NT2/D1 (cell line): Measurements from ENCODE around the gene KCNK15.
A peak's percentile ranks its signal among the peaks of the same experiment; 100 is the strongest.

Experiments
- DNase-seq: peaks from one replicate; pipeline ENCODE4 v3.0.0-alpha.2; 2011; ENCODE audit warnings: low read depth, low spot score
- H3K27me3 ChIP-seq: 2 replicates; pipeline ENCODE4 v1.6.0; 2011; ENCODE audit warnings: mild to moderate bottlenecking; ENCODE audit not compliant: insufficient read length, insufficient read depth
- H3K36me3 ChIP-seq: 2 replicates; pipeline ENCODE4 v1.6.1; 2011; ENCODE audit warnings: mild to moderate bottlenecking, low read length, mixed read lengths; ENCODE audit not compliant: insufficient read depth, insufficient read length
- H3K4me1 ChIP-seq: 2 replicates; pipeline ENCODE4 v1.5.1; 2011; ENCODE audit not compliant: insufficient read depth, insufficient read length
- H3K4me3 ChIP-seq: 2 replicates; pipeline ENCODE4 v1.5.1; 2011; ENCODE audit warnings: low read depth; ENCODE audit not compliant: insufficient read length
- H3K9ac ChIP-seq: 2 replicates; pipeline ENCODE4 v1.6.0; 2011; ENCODE audit warnings: low read depth; ENCODE audit not compliant: insufficient read length
- H3K9me3 ChIP-seq: 2 replicates; pipeline ENCODE4 v1.5.1; 2011; ENCODE audit warnings: mild to moderate bottlenecking, low read length; ENCODE audit not compliant: insufficient read depth
- SUZ12 ChIP-seq: IDR thresholded peaks from 2 replicates; pipeline ENCODE4 v1.6.1; 2011; ENCODE audit not compliant: insufficient read length, insufficient read depth; ENCODE audit errors: extremely low read depth
- YY1 ChIP-seq: IDR thresholded peaks from 2 replicates; pipeline ENCODE4 v1.6.1; 2011; ENCODE audit not compliant: insufficient read length, insufficient read depth
- ZNF274 ChIP-seq: IDR thresholded peaks from 2 replicates; pipeline ENCODE4 v1.6.1; 2011; ENCODE audit warnings: mild to moderate bottlenecking, low read depth, low read length

The KCNK15 gene

GRCh38 chr20:44736170-44737021 lies 9.3 kb upstream of the KCNK15 start:
- TF ChIP-seq SUZ12 (no peak), ZNF274 (no peak), YY1 (no peak)
- peaks cover 13% of the 10 kb centered on the region; the same call in 1 of the 2 replicates for H3K9me3 ChIP-seq
- no peaks in the 10 kb centered on the region for H3K36me3 ChIP-seq
- H3K4me3 ChIP-seq, result no peak overlapping the region
- H3K9ac ChIP-seq, result no peak overlapping the region
- peaks cover 5% of the 10 kb centered on the region for H3K4me1 ChIP-seq
- DNase-seq, result peak; percentile 74
- no peaks in the 10 kb centered on the region for H3K27me3 ChIP-seq

- peaks cover 13% of the 10 kb centered on the region; the same call in 1 of the 2 replicates for H3K9me3 ChIP-seq
- H3K9ac ChIP-seq, result no peak overlapping the region
- no peak for TF ChIP-seq YY1
- no peak for DNase-seq
- H3K4me1 ChIP-seq, result peaks cover 5% of the 10 kb centered on the region
- no peak overlapping the region for H3K4me3 ChIP-seq
- no peaks in the 10 kb centered on the region for H3K36me3 ChIP-seq
- no peaks in the 10 kb centered on the region for H3K27me3 ChIP-seq
Observed at GRCh38 chr20:44737116-44737515, 8.5 kb upstream of the KCNK15 start.

- Histone ChIP-seq H3K4me3 (no peak overlapping the region), H3K9me3 (peaks cover 13% of the 10 kb centered on the region; the same call in 1 of the 2 replicates), H3K27me3 (peaks cover 4% of the 10 kb centered on the region), H3K36me3 (no peaks in the 10 kb centered on the region), H3K9ac (no peak overlapping the region), H3K4me1 (no peaks in the 10 kb centered on the region)
- TF ChIP-seq YY1, result no peak
- no peak for TF ChIP-seq SUZ12
- no peak for TF ChIP-seq ZNF274
- peak; percentile 64 for DNase-seq
Observed at GRCh38 chr20:44738813-44739477, 6.7 kb upstream of the KCNK15 start.

- H3K9ac ChIP-seq, result no peak overlapping the region
- no peak for TF ChIP-seq YY1
- TF ChIP-seq SUZ12, result no peak
- TF ChIP-seq ZNF274, result no peak
- H3K4me3 ChIP-seq, result no peak overlapping the region
- peaks cover 14% of the 10 kb centered on the region for H3K27me3 ChIP-seq
- DNase-seq, result no peak
- no peaks in the 10 kb centered on the region for H3K4me1 ChIP-seq
- H3K36me3 ChIP-seq, result no peaks in the 10 kb centered on the region
- peaks cover 13% of the 10 kb centered on the region; the same call in 1 of the 2 replicates for H3K9me3 ChIP-seq
Observed at GRCh38 chr20:44739942-44740341, 5.7 kb upstream of the KCNK15 start.

- Histone ChIP-seq H3K9me3 (no peaks in the 10 kb centered on the region), H3K4me1 (peaks cover 9% of the 10 kb centered on the region), H3K9ac (peak overlapping the region; percentile 9), H3K27me3 (peaks cover 38% of the 10 kb centered on the region), H3K4me3 (no peak overlapping the region), H3K36me3 (no peaks in the 10 kb centered on the region)
- TF ChIP-seq ZNF274, result no peak
- TF ChIP-seq YY1, result no peak
- no peak for TF ChIP-seq SUZ12
- DNase-seq, result no peak
Observed at GRCh38 chr20:44742304-44743079, 3.2 kb upstream of the KCNK15 start.

- no peaks in the 10 kb centered on the region for H3K36me3 ChIP-seq
- H3K27me3 ChIP-seq, result peaks cover 38% of the 10 kb centered on the region
- no peak overlapping the region for H3K9ac ChIP-seq
- TF ChIP-seq ZNF274 (no peak), YY1 (no peak), SUZ12 (no peak)
- peaks cover 9% of the 10 kb centered on the region for H3K4me1 ChIP-seq
- no peak for DNase-seq
- no peaks in the 10 kb centered on the region for H3K9me3 ChIP-seq
- H3K4me3 ChIP-seq, result no peak overlapping the region
Observed at GRCh38 chr20:44743080-44743701, 2.5 kb upstream of the KCNK15 start.
